Hepatocyte (in vitro differentiated cells): ENCODE measurements around the gene CBY1.

Source experiments
- CTCF ChIP-seq: fragments of 200-600 bp; sonication (generic); IDR thresholded peaks from 2 replicates; pipeline ENCODE4 v1.5.1; 2016; ENCODE audit warnings: antibody characterized with exemption, mild to moderate bottlenecking; ENCODE audit not compliant: poor library complexity
- EZH2phosphoT487 ChIP-seq: fragments of 200-600 bp; sonication (generic); IDR thresholded peaks from one replicate; pipeline ENCODE4 v1.6.1; 2018; ENCODE audit warnings: antibody characterized with exemption, mild to moderate bottlenecking, low read depth, moderate library complexity; ENCODE audit not compliant: unreplicated experiment, severe bottlenecking

GRCh38 chr22:38706901-38707195 is 50.4 kb downstream of the CBY1 start:
- TF ChIP-seq EZH2phosphoT487 (no peak), CTCF (no peak)
